Neural cell (in vitro differentiated cells): ENCODE results near the gene FSIP1. TPM values are rescaled to one million over a fixed set of nuclear protein-coding genes. Genes with fewer than 3 reads are reported as not detected.

Experiments used
- H2AFZ ChIP-seq: fragments of 200-600, 300-800 bp; sonication (generic), shearing (Covaris generic); 2 replicates; pipeline ENCODE4 v1.6.0; 2014; ENCODE audit warnings: low read depth, mild to moderate bottlenecking, antibody characterized with exemption, low read length, moderate library complexity
- H3F3A ChIP-seq: fragments of 200-600 bp; shearing (Covaris generic); 2 replicates; pipeline ENCODE4 v1.6.1; 2016; ENCODE audit warnings: mild to moderate bottlenecking, moderate library complexity, mixed read lengths, antibody characterized with exemption, low read length; ENCODE audit not compliant: insufficient read depth, poor library complexity, severe bottlenecking
- H3K27ac ChIP-seq: fragments of 200-600, 300-800 bp; sonication (generic), shearing (Covaris generic); 2 replicates; pipeline ENCODE4 v1.5.1; 2014; ENCODE audit warnings: mild to moderate bottlenecking, low read length, moderate library complexity
- H3K27me3 ChIP-seq: fragments of 300-800, 200-600 bp; sonication (generic), shearing (Covaris generic); 2 replicates; pipeline ENCODE4 v1.6.0; 2014; ENCODE audit warnings: mild to moderate bottlenecking, low read depth, low read length, moderate library complexity; ENCODE audit not compliant: insufficient read depth
- H3K36me3 ChIP-seq: fragments of 300-800, 200-600 bp; sonication (generic), shearing (Covaris generic); 2 replicates; pipeline ENCODE4 v1.5.1; 2014; ENCODE audit warnings: mild to moderate bottlenecking, antibody characterized with exemption, low read length, moderate library complexity; ENCODE audit not compliant: insufficient read depth
- H3K4me2 ChIP-seq: fragments of 300-800, 200-600 bp; sonication (generic), shearing (Covaris generic); 2 replicates; pipeline ENCODE4 v1.6.0; 2014; ENCODE audit warnings: mild to moderate bottlenecking, low read length
- H3K4me3 ChIP-seq: fragments of 300-800, 200-600 bp; sonication (generic), shearing (Covaris generic); 2 replicates; pipeline ENCODE4 v1.5.1; 2014; ENCODE audit warnings: mild to moderate bottlenecking, low read length, moderate library complexity
- H3K79me2 ChIP-seq: fragments of 200-600 bp; shearing (Covaris generic); replicated peaks from 2 replicates; pipeline ENCODE4 v1.6.0; 2014; ENCODE audit warnings: mild to moderate bottlenecking, low read length, moderate library complexity; ENCODE audit not compliant: insufficient read depth
- H3K9ac ChIP-seq: fragments of 300-800, 200-600 bp; sonication (generic), shearing (Covaris generic); 2 replicates; pipeline ENCODE4 v1.6.1; 2016; ENCODE audit warnings: mild to moderate bottlenecking, low read length, mixed read lengths
- H3K9me2 ChIP-seq: fragments of 200-600 bp; shearing (Covaris generic); 2 replicates; pipeline ENCODE4 v1.6.1; 2016; ENCODE audit warnings: mild to moderate bottlenecking, low read length, mixed read lengths; ENCODE audit not compliant: insufficient read depth
- H3K9me3 ChIP-seq: fragments of 200-600, 300-800 bp; sonication (generic), shearing (Covaris generic); 2 replicates; pipeline ENCODE4 v1.6.1; 2016; ENCODE audit warnings: mild to moderate bottlenecking, mixed run types, low read length, moderate library complexity, mixed read lengths
- H4K20me1 ChIP-seq: fragments of 200-600 bp; shearing (Covaris generic); 2 replicates; pipeline ENCODE4 v1.6.1; 2016; ENCODE audit warnings: mild to moderate bottlenecking, mixed run types; ENCODE audit not compliant: insufficient read depth
- EP300 ChIP-seq: fragments of 450-650 bp; conservative IDR thresholded peaks from 2 replicates; pipeline ENCODE4 v1.6.1; 2014; ENCODE audit warnings: antibody characterized with exemption, mild to moderate bottlenecking, moderate library complexity; ENCODE audit not compliant: poor library complexity, severe bottlenecking
- EZH2 ChIP-seq: fragments of 200-600, 300-800 bp; shearing (Covaris generic), sonication (generic); IDR thresholded peaks from 2 replicates; pipeline ENCODE4 v1.6.1; 2014; ENCODE audit warnings: antibody characterized with exemption, low read length, borderline replicate concordance, mild to moderate bottlenecking; ENCODE audit not compliant: insufficient read depth, poor library complexity, severe bottlenecking
- MXI1 ChIP-seq: fragments of 450-650 bp; conservative IDR thresholded peaks from 2 replicates; pipeline ENCODE4 v1.6.1; 2014; ENCODE audit warnings: antibody characterized with exemption, mild to moderate bottlenecking; ENCODE audit not compliant: poor library complexity, severe bottlenecking
- RAD21 ChIP-seq: fragments of 450-650 bp; conservative IDR thresholded peaks from 2 replicates; pipeline ENCODE4 v1.6.1; 2014; ENCODE audit warnings: antibody characterized with exemption, mild to moderate bottlenecking, moderate library complexity
- TAF1 ChIP-seq: IDR thresholded peaks from 2 replicates; pipeline ENCODE4 v1.6.1; 2012; ENCODE audit warnings: low read depth
- polyA plus RNA-seq: library from polyadenylated mRNA; depleted of rRNA; stranded (reverse); fragments of >200 nt; gene quantifications from 2 replicates; pipeline ENCODE4 v1.2.3, GENCODE V29; 2014
- TF ChIP-seq, protein P1 (sequence below): IDR thresholded peaks from 2 replicates; pipeline ENCODE4 v1.6.1; 2012; ENCODE audit warnings: borderline replicate concordance
- TF ChIP-seq, protein P2 (sequence below): fragments of 450-650 bp; IDR thresholded peaks from 2 replicates; pipeline ENCODE4 v1.5.1; 2014; ENCODE audit warnings: antibody characterized with exemption, mild to moderate bottlenecking, moderate library complexity; ENCODE audit not compliant: poor library complexity, severe bottlenecking

FSIP1 gene
- polyA plus RNA-seq, 1 donor from 2014 or later: 3.8 TPM

DNA sequence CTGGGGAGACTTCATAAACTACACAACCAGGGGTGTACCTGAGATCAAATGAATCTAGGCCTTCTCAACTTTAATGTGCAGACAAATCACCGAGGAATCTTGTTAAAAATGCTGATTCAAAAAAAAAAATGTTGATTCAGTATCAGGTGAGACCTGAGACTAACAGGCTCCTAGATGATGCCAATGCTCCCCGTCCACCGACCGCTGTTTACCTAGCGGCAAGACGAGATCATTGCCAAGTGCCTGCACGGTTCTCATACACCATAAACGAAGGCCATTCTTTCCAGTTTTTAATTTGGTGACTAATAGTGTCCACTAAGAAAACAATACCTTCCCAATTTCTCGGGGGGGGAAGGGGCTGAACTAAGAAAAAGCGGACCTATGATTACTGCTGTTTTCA, 2.5 kb upstream of the FSIP1 start:
- Histone ChIP-seq H3K9me2 (no peaks in the 10 kb centered on the region), H3K4me3 (peak overlapping the region; percentile 77), H3K9me3 (no peaks in the 10 kb centered on the region), H3K27me3 (no peaks in the 10 kb centered on the region), H3K4me2 (peak overlapping the region; percentile 54), H2AFZ (no peak overlapping the region), H3F3A (no peaks in the 10 kb centered on the region), H3K79me2 (peaks cover 15% of the 10 kb centered on the region), H4K20me1 (no peaks in the 10 kb centered on the region), H3K9ac (no peak overlapping the region), H3K36me3 (no peaks in the 10 kb centered on the region), H3K27ac (no peak overlapping the region)
- no peak for TF ChIP-seq EZH2

DNA sequence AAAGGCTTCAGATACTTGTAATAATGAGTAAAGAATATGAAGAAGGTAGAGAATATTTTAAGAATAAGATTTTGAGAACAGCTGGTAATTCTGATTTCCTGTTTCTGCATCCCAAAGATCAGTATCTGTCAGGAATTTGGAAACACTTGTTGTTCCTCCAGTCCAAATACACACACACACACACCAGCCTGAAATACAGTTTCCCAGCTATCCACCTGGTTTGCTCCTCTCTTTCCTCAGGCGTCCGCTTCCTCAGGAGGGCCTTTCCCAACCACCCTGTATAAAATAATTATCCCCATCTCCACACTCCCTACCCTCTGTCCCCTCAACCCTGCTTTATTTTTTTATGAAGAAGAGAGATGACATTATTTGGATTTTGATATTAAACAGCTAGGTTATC, 2.0 kb upstream of the FSIP1 start:
- H2AFZ ChIP-seq: no peak overlapping the region
- no peak overlapping the region for H3K27ac ChIP-seq
- TF ChIP-seq EP300 (no peak), RAD21 (no peak), MXI1 (no peak)
- TF ChIP-seq, protein P1, sequence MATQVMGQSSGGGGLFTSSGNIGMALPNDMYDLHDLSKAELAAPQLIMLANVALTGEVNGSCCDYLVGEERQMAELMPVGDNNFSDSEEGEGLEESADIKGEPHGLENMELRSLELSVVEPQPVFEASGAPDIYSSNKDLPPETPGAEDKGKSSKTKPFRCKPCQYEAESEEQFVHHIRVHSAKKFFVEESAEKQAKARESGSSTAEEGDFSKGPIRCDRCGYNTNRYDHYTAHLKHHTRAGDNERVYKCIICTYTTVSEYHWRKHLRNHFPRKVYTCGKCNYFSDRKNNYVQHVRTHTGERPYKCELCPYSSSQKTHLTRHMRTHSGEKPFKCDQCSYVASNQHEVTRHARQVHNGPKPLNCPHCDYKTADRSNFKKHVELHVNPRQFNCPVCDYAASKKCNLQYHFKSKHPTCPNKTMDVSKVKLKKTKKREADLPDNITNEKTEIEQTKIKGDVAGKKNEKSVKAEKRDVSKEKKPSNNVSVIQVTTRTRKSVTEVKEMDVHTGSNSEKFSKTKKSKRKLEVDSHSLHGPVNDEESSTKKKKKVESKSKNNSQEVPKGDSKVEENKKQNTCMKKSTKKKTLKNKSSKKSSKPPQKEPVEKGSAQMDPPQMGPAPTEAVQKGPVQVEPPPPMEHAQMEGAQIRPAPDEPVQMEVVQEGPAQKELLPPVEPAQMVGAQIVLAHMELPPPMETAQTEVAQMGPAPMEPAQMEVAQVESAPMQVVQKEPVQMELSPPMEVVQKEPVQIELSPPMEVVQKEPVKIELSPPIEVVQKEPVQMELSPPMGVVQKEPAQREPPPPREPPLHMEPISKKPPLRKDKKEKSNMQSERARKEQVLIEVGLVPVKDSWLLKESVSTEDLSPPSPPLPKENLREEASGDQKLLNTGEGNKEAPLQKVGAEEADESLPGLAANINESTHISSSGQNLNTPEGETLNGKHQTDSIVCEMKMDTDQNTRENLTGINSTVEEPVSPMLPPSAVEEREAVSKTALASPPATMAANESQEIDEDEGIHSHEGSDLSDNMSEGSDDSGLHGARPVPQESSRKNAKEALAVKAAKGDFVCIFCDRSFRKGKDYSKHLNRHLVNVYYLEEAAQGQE: no peak
- no peaks in the 10 kb centered on the region for H4K20me1 ChIP-seq
- peak overlapping the region; percentile 77 for H3K4me3 ChIP-seq
- H3K9me2 ChIP-seq: no peaks in the 10 kb centered on the region
- no peaks in the 10 kb centered on the region for H3F3A ChIP-seq
- no peaks in the 10 kb centered on the region for H3K9me3 ChIP-seq
- H3K9ac ChIP-seq: peak overlapping the region; percentile 80
- H3K27me3 ChIP-seq: no peaks in the 10 kb centered on the region
- peak overlapping the region; percentile 54 for H3K4me2 ChIP-seq
- H3K36me3 ChIP-seq: no peaks in the 10 kb centered on the region
- peaks cover 15% of the 10 kb centered on the region for H3K79me2 ChIP-seq

DNA sequence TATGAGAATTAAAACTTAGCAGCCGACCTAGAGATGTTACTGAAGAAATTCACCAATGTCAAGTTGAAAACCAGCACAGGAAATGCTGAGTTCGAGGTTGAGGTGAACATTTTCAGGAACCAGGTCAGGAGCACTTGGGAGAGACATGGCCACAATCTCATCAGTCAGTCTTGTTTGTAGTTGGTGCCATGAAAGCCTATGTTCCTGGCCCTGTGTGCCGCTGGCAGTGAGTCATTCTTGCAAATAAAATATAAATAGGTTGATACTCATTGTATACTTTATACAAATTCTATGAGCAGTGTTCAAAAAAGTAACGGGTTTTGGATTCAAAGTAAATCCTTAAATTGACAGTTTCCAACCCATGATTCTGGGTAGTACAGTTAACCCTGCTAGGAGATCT, 1.5 kb upstream of the FSIP1 start:
- H3K9me2 ChIP-seq: no peaks in the 10 kb centered on the region

More for the DNA sequence above, 1.5 kb upstream of the FSIP1 start:
- Histone ChIP-seq H3K9ac (peak overlapping the region; percentile 80), H3K36me3 (no peaks in the 10 kb centered on the region), H3K27ac (no peak overlapping the region), H3K27me3 (no peaks in the 10 kb centered on the region), H3K79me2 (peaks cover 15% of the 10 kb centered on the region), H3K4me3 (peak overlapping the region; percentile 77), H3K4me2 (peak overlapping the region; percentile 54), H4K20me1 (no peaks in the 10 kb centered on the region), H3K9me3 (no peaks in the 10 kb centered on the region), H2AFZ (no peak overlapping the region), H3F3A (no peaks in the 10 kb centered on the region)
- TF ChIP-seq RAD21: no peak
- no peak for TF ChIP-seq EZH2
- TF ChIP-seq, protein P2, sequence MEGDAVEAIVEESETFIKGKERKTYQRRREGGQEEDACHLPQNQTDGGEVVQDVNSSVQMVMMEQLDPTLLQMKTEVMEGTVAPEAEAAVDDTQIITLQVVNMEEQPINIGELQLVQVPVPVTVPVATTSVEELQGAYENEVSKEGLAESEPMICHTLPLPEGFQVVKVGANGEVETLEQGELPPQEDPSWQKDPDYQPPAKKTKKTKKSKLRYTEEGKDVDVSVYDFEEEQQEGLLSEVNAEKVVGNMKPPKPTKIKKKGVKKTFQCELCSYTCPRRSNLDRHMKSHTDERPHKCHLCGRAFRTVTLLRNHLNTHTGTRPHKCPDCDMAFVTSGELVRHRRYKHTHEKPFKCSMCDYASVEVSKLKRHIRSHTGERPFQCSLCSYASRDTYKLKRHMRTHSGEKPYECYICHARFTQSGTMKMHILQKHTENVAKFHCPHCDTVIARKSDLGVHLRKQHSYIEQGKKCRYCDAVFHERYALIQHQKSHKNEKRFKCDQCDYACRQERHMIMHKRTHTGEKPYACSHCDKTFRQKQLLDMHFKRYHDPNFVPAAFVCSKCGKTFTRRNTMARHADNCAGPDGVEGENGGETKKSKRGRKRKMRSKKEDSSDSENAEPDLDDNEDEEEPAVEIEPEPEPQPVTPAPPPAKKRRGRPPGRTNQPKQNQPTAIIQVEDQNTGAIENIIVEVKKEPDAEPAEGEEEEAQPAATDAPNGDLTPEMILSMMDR: no peak
- no peak for TF ChIP-seq MXI1
- no peak for TF ChIP-seq TAF1
